ENCODE measurements around the gene GRB10.
"Not testable (repeated sequence)": the region's sequence is repeated elsewhere in the genome, so short reads cannot be mapped to it uniquely, and the experiment has no call there.

GRB10 gene

GRCh38 chr7:50742401-50742800 lies 40.3 kb downstream of the GRB10 start:
- DNase-seq: no peak

GRCh38 chr7:50739744-50740435 lies 42.8 kb downstream of the GRB10 start:
- no peak for DNase-seq

- DNase-seq: no peak
Measured at GRCh38 chr7:50738932-50739331, 43.8 kb downstream of the GRB10 start.

- not testable (repeated sequence) for DNase-seq
Measured at GRCh38 chr7:50735836-50736235, 46.9 kb downstream of the GRB10 start.

DNA sequence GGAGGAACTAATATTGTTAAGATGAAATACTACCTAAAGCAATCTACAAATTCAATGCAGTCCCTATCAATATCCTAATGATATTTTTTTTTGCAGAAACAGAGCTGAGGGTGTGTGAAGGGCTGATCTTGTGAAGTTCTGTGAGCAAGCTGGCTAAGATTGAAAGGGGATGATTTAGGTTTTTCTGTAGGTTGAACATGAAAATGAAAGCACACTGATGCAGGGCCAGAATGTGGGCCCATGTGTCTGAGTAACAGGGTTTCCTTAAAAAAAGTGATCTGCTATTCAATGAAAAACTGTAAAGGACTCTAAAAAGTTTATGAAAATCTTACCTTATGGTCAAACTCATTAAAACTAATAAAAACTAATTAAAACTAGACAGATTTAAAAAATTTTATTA lies 47.4 kb downstream of the GRB10 start:
- no peak for DNase-seq

- DNase-seq: no peak
Measured at GRCh38 chr7:50734246-50734645, 48.5 kb downstream of the GRB10 start.

GRCh38 chr7:50733552-50733951 lies 49.1 kb downstream of the GRB10 start:
- DNase-seq: no peak

DNA sequence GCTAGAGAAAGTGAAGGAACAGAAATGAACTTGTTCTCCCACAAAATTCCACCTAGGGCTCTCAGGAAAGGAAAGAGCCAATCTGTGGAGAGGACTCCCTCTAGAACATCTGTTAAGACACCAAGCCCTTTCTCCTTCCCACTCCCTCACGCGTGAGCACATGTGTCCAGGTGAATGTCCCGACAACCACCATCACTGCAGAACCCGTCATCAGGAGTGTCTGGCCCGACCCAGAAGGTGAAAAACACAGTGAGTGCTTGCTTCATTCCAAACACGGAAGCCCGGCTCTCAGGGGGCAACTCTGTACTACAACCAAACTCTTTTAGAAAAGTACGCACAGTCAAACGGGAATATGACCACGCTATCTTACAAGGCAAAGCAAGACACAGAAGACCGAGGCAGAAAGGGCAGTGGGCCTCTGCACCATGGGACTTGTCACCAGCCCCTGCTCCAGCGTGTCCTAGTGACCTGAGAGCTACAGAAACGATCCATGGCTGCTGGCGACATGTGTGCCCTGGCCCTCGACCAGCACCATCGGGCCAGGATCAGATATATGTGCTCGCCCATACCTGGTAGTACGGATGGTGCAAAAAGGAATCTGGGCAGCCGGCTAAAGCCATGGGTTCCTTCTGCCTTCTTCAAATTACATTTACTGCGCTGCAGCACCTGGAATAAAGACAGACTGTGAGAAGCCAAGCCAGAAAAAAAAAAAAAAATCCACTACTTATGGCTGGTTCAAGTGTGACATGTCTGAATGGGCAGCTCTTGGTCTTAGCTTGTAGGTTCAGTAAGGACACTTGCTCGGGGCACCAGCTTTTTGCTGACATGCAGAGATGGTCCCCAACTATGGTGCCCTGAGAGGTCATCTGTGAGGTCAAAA lies 50.8 kb downstream of the GRB10 start:
- no peak for DNase-seq

GRCh38 chr7:50730446-50731400 lies 52.0 kb downstream of the GRB10 start:
- DNase-seq: no peak

- DNase-seq: no peak
Measured at GRCh38 chr7:50729962-50730361, 52.7 kb downstream of the GRB10 start.

DNA sequence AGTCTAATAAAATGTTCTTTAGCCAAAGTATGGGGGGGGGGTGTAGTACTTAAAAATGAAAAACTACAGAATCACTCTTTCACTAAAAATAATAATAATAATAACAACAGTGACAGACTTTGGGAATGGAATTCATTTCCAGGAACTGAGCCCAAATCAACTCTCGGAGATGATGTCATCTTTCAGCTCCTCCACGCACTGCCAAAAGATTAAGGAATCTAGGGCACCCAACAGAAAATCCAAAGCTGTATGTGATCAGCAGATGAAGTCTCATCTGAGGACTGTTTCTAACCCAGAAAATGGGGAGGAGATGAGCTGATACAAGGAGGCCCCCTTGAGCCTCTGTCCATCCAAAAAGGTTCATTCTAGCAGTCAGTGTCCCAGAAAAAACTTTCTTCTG lies 54.5 kb downstream of the GRB10 start:
- DNase-seq: no peak

GRCh38 chr7:50727711-50728110 lies 55.0 kb downstream of the GRB10 start:
- DNase-seq: no peak

- DNase-seq: no peak
Measured at GRCh38 chr7:50727072-50727471, 55.6 kb downstream of the GRB10 start.

- DNase-seq: no peak
Measured at GRCh38 chr7:50725774-50726173, 56.9 kb downstream of the GRB10 start.

DNA sequence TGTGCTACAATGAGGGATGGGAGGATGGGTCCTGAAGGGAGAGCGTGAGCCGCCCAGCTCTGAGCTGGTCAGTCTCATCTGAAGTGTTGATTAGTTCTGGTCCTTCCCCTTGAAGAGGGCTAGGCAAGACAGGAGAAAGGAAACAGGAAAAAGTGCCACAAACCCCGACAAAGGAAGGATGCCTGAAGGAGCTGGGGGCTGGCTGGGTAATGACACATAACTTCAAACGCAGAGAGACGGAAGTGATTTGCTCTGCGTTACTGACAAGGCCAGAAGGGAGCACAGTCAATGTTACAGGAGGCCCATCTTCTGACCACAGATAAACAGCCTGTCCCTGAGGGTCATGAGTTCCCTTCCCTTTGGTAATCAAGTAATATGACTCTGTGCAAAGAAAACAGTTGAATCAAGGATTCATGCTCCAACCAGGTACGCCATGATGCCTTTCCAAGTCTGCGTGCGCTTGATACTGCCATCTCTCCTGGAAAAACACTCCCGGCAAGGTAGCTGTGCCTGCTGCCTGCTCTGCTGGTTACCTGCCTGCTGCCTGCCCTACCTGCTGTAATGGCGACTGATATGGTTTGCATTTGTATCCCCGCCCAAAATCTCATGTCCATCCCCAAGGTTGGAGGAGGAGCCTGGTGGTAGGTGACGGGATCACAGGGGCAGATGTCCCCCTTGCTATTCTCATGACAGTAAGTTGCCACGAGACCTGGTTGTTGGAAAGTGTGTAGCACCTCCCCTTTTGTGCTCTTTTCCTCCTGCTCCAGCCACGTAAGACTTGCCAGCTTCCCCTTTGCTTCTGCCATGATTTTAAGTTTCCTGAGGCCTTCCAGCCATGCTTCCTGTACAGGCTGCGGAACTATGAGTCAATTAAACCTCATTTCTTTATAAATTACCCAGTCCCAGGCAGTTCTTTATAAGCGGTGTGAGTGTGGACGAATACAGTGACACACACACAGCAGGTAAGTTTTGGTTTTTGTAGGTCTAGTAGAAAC lies 57.9 kb downstream of the GRB10 start:
- no peak for DNase-seq

GRCh38 chr7:50723888-50724287 lies 58.8 kb downstream of the GRB10 start:
- DNase-seq: no peak

GRCh38 chr7:50723173-50723572 lies 59.5 kb downstream of the GRB10 start:
- no peak for DNase-seq

- no peak for DNase-seq
Measured at GRCh38 chr7:50721661-50722259, 60.9 kb downstream of the GRB10 start.

GRCh38 chr7:50721160-50721559 lies 61.5 kb downstream of the GRB10 start:
- no peak for DNase-seq

GRCh38 chr7:50720295-50720694 lies 62.4 kb downstream of the GRB10 start:
- DNase-seq: no peak

DNA sequence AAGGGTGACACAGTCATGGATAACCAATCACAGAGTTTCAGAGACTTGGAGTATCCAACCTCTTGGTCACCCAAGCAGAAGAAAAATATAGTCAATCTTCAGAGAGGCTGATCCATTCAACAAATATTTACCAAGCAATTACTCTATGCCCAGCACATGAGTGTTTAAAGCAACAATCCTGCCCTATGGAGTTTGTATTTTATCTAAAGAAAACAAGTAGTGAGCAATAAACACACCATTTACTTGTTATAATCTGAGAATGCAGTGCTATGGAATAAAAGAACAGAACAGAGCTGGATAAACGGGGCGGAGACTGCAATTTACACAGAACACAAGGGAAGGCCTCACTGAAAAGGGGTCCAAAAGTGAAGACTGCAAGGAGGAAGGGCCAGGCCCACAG lies 63.8 kb downstream of the GRB10 start:
- DNase-seq: no peak
